Activated CD4-positive, CD25-positive, alpha-beta regulatory T cell treated with anti-CD3 and anti-CD28 coated beads, Interleukin-2, amount 50 U/mL, for 24 hours (primary cell): ENCODE data around the gene FAM50B.

Source experiments
- ATAC-seq, 2 donors: fragments of 150-1000 bp; cut with Tn5 transposase; one replicate each; pipeline ENCODE4 v1.10.0; 2021; ENCODE audit warnings: mild to moderate bottlenecking in 1 of 2, moderate library complexity in 1 of 2

The FAM50B gene

GRCh38 chr6:3898265-3898994 is 49.3 kb downstream of the FAM50B start:
- ATAC-seq, result no peak

DNA sequence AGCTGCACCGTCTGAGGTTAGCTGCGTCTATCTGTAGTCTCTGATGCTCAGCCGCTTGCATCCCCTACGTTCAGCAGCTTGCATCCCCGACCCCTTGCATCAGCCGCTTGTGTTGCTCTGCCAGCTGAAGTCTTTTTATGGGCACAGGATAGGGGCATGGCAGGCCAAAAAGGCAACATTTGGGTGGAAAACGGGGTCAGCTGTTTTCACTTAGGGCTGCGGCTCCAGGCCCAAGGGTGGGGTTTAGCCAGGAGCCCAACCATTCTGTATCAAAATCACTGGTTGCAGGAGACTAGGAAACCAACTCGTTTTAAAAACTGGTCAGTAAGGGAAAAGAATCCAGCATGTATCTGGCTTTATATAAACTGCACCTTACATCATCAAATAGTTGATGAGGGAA is 49.9 kb downstream of the FAM50B start:
- ATAC-seq, result no peak

DNA sequence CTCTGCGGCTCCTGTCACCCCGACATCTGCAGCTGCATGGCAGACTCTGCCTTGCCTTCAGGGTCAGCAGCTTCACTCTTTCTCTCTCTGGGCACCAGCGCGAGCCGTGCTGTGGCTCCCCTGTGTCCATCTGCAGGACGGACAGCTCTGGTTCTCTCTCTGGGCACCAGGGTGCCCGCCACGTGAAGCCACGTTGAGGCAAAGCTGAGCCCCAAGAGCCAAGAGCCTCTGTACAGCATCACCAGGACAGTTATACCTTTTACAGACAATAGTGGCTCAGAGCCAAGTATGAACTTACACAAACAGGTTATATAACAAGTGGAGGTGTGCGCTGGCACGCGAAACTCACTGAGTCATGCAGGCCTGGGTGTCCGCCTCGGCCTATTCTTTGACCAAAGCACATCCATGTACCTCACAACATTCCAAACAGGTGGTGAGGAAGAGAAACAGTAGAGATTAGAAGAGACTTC is 50.8 kb downstream of the FAM50B start:
- ATAC-seq, result no peak
